ENCODE measurements around the gene HACD2. TPM values are rescaled to one million over a fixed set of nuclear protein-coding genes. Genes with fewer than 3 reads are reported as not detected.

HACD2 gene
- total and polyA plus RNA-seq, 10 of the 15 experiments (the other 5 are each of a cell fraction or from before 2014, with no cell fraction given) = 9.1 to 30.0 (median 18.8) TPM

DNA sequence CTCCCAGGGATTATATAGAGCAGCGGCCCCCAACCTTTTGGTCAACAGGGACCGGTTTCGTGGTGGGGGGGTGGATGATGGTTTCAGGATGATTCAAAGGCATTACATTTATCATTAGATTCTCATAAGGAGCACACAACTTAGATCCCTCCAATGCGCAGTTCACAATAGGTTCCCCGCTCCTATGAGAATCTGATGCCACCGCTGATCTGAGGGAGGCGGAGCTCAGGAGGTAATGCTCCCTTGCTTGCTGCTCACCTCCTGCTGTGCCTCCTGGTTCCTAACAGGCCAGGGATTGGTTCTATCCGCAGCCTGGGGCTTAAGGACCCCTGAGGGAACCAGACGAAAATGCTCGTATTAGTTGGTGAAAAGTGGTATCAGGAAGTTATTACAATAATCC lies 1.3 kb upstream of the HACD2 start (continued):
- peak; percentile 50; the same call in 1 of the 2 replicates for TF ChIP-seq SMAD5 (IDR thresholded peaks at IDR 0.05; ENCODE audit: low read depth)
- TF ChIP-seq CHD1 (IDR thresholded peaks at IDR 0.05; ENCODE audit: low read depth, low read length) = no peak
- TF ChIP-seq ESRRA (IDR thresholded peaks at IDR 0.05; ENCODE audit: low read length) = no peak
- no peak for TF ChIP-seq SIX5 (IDR thresholded peaks at IDR 0.05; ENCODE audit: low read depth, low read length, severe bottlenecking)
- TF ChIP-seq, protein P1, sequence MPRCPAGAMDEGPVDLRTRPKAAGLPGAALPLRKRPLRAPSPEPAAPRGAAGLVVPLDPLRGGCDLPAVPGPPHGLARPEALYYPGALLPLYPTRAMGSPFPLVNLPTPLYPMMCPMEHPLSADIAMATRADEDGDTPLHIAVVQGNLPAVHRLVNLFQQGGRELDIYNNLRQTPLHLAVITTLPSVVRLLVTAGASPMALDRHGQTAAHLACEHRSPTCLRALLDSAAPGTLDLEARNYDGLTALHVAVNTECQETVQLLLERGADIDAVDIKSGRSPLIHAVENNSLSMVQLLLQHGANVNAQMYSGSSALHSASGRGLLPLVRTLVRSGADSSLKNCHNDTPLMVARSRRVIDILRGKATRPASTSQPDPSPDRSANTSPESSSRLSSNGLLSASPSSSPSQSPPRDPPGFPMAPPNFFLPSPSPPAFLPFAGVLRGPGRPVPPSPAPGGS (IDR thresholded peaks at IDR 0.05; ENCODE audit: borderline replicate concordance, insufficient read depth, low read depth, low read length, poor library complexity, severe bottlenecking) = no peak
- no peak for TF ChIP-seq IKZF2 (IDR thresholded peaks at IDR 0.05)
- no peak for TF ChIP-seq SMARCA5 (IDR thresholded peaks at IDR 0.05)
- no peak for TF ChIP-seq TAF1 (IDR thresholded peaks at IDR 0.05; ENCODE audit: borderline replicate concordance, low read depth, low read length)
- no peak for TF ChIP-seq JUNB (IDR thresholded peaks at IDR 0.05)
- TF ChIP-seq BACH1 (IDR thresholded peaks at IDR 0.05; ENCODE audit: borderline replicate concordance) = no peak
- TF ChIP-seq POLR2AphosphoS2 (IDR thresholded peaks at IDR 0.05; ENCODE audit: low read depth, low read length) = no peak
- TF ChIP-seq POLR2A (IDR thresholded peaks at IDR 0.05; ENCODE audit: low read depth, low read length) = peak; percentile 48; the same call in 1 of the 2 replicates
- TF ChIP-seq, protein P2, sequence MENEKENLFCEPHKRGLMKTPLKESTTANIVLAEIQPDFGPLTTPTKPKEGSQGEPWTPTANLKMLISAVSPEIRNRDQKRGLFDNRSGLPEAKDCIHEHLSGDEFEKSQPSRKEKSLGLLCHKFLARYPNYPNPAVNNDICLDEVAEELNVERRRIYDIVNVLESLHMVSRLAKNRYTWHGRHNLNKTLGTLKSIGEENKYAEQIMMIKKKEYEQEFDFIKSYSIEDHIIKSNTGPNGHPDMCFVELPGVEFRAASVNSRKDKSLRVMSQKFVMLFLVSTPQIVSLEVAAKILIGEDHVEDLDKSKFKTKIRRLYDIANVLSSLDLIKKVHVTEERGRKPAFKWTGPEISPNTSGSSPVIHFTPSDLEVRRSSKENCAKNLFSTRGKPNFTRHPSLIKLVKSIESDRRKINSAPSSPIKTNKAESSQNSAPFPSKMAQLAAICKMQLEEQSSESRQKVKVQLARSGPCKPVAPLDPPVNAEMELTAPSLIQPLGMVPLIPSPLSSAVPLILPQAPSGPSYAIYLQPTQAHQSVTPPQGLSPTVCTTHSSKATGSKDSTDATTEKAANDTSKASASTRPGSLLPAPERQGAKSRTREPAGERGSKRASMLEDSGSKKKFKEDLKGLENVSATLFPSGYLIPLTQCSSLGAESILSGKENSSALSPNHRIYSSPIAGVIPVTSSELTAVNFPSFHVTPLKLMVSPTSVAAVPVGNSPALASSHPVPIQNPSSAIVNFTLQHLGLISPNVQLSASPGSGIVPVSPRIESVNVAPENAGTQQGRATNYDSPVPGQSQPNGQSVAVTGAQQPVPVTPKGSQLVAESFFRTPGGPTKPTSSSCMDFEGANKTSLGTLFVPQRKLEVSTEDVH (IDR thresholded peaks at IDR 0.05; ENCODE audit: low read depth, partially characterized antibody) = no peak
- peak; percentile 21; the same call in 1 of the 2 replicates for TF ChIP-seq EED (IDR thresholded peaks at IDR 0.05; ENCODE audit: low read depth)
- peak; percentile 23; the same call in 1 of the 2 replicates for TF ChIP-seq CBFB (IDR thresholded peaks at IDR 0.05; ENCODE audit: low read depth)
- TF ChIP-seq CHD4 (IDR thresholded peaks at IDR 0.05) = no peak
- TF ChIP-seq, protein P3, sequence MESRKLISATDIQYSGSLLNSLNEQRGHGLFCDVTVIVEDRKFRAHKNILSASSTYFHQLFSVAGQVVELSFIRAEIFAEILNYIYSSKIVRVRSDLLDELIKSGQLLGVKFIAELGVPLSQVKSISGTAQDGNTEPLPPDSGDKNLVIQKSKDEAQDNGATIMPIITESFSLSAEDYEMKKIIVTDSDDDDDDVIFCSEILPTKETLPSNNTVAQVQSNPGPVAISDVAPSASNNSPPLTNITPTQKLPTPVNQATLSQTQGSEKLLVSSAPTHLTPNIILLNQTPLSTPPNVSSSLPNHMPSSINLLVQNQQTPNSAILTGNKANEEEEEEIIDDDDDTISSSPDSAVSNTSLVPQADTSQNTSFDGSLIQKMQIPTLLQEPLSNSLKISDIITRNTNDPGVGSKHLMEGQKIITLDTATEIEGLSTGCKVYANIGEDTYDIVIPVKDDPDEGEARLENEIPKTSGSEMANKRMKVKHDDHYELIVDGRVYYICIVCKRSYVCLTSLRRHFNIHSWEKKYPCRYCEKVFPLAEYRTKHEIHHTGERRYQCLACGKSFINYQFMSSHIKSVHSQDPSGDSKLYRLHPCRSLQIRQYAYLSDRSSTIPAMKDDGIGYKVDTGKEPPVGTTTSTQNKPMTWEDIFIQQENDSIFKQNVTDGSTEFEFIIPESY (IDR thresholded peaks at IDR 0.05) = no peak
- TF ChIP-seq, protein P4, sequence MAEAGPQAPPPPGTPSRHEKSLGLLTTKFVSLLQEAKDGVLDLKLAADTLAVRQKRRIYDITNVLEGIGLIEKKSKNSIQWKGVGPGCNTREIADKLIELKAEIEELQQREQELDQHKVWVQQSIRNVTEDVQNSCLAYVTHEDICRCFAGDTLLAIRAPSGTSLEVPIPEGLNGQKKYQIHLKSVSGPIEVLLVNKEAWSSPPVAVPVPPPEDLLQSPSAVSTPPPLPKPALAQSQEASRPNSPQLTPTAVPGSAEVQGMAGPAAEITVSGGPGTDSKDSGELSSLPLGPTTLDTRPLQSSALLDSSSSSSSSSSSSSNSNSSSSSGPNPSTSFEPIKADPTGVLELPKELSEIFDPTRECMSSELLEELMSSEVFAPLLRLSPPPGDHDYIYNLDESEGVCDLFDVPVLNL (IDR thresholded peaks at IDR 0.05; ENCODE audit: low read depth, low read length) = no peak
